Hepatocyte (in vitro differentiated cells): Measurements from ENCODE around the gene ADD2.

Experiments used
- EZH2 ChIP-seq: fragments of 200-600 bp; sonication (generic); IDR thresholded peaks from 2 replicates; pipeline ENCODE4 v1.6.1; 2016; ENCODE audit warnings: antibody characterized with exemption, mild to moderate bottlenecking, borderline replicate concordance
- EZH2phosphoT487 ChIP-seq: fragments of 200-600 bp; sonication (generic); IDR thresholded peaks from one replicate; pipeline ENCODE4 v1.6.1; 2018; ENCODE audit warnings: antibody characterized with exemption, mild to moderate bottlenecking, low read depth, moderate library complexity; ENCODE audit not compliant: unreplicated experiment, severe bottlenecking
- TF ChIP-seq, protein P1 (sequence below): fragments of 200-600 bp; sonication (generic); IDR thresholded peaks from 2 replicates; pipeline ENCODE4 v1.5.1; 2016; ENCODE audit warnings: antibody characterized with exemption, mild to moderate bottlenecking; ENCODE audit not compliant: poor library complexity

DNA sequence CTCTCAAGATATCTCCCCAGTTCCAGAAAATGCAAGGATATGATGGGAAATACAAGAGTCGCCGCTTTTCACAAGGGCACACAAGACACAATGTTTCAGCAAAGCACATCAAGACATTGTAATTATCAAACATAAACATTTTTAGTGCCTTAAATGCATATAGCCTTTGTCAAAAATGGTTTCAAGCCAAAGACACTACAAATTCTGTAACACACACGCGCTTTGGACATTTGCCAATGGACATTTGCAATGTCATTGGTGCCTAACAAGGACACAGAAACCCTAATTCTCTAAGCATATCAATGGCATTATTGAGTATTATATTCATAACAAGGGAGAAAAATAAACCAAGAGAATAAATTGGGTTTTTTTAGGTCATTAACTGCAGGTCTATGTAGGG is 16.1 kb downstream of the ADD2 start:
- TF ChIP-seq, protein P1, sequence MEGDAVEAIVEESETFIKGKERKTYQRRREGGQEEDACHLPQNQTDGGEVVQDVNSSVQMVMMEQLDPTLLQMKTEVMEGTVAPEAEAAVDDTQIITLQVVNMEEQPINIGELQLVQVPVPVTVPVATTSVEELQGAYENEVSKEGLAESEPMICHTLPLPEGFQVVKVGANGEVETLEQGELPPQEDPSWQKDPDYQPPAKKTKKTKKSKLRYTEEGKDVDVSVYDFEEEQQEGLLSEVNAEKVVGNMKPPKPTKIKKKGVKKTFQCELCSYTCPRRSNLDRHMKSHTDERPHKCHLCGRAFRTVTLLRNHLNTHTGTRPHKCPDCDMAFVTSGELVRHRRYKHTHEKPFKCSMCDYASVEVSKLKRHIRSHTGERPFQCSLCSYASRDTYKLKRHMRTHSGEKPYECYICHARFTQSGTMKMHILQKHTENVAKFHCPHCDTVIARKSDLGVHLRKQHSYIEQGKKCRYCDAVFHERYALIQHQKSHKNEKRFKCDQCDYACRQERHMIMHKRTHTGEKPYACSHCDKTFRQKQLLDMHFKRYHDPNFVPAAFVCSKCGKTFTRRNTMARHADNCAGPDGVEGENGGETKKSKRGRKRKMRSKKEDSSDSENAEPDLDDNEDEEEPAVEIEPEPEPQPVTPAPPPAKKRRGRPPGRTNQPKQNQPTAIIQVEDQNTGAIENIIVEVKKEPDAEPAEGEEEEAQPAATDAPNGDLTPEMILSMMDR = no peak
- TF ChIP-seq EZH2 (no peak), EZH2phosphoT487 (no peak)
